GM21825 (cell line): ENCODE results near the gene INPP4A.
"Not testable (repeated sequence)": the region's sequence is repeated elsewhere in the genome, so short reads cannot be mapped to it uniquely, and the experiment has no call there.

Experiments used
- ATAC-seq: cut with Tn5 transposase; IDR thresholded peaks from one replicate; pipeline ENCODE4 v1.9.1; 2021; ENCODE audit warnings: mild to moderate bottlenecking, moderate library complexity; ENCODE audit not compliant: unreplicated experiment

The INPP4A gene

DNA sequence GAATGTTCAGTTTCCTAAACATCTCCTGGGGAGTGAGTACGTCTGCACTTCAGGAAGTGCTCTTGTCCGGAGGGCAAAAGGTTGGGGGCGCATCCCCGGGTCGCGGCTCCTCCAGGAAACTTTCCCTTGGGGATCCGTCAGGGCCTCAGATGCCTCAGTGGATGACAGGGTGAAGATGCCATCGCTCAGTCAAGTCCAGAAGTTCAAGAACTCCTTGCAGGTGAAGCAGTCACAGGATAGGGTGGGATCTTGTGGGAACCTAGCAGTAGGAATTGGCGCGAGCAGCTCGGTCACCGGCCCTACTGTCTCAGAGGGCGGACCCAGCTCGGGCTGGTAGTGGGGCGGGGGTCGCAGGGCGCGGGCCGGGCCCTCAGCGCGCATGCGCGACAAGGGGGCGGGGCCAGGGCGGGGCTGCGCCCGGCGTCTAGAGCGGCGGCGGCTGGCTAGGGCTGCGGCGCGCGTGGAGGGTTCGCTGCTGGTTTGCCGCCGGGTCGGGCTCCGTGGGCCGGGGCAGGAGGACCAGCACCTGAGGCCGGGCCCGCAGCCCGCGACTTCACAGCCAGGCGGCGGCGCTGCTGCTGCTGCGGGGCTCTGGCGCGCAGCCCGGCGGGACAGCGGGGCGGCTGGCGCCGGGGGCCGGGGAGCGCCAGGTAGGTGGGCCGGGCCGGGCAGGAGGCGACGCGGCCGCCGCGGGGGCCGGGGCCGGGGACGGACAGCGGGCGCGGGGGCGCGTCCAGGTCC is at the start of gene INPP4A:
Gene INPP4A (plus strand): TSS at position 423 of the 741 bp plus-strand sequence. CDS start 75,191 bp downstream, outside the sequence.
- peak; percentile 75 for ATAC-seq

- ATAC-seq = no peak
Observed at GRCh38 chr2:98395977-98396376, 48.7 kb upstream of the INPP4A start.

GRCh38 chr2:98396745-98397355 is 47.8 kb upstream of the INPP4A start:
- ATAC-seq = no peak

- no peak for ATAC-seq
Observed at GRCh38 chr2:98399140-98399539, 45.5 kb upstream of the INPP4A start.

DNA sequence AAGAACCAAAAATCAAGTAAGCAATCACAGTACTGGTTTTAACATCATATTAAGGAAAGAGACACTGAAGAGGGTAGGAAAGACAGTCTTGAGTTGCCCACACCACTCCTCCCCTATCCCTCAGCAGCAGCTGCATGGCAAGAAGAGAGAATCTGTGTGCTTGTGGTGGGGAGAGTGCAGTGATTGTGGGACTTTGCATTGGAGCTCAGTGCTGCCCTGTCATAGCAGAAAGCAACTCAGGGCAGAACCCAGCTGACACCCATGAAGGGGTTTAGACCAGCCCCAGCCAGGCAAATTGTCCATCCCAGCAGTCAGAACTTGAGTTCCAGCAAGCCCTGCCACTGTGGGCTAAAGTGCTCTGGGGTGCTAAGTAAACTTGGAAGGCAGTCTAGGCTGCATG is 40.8 kb upstream of the INPP4A start:
- no peak for ATAC-seq

- no peak for ATAC-seq
Observed at GRCh38 chr2:98404556-98405250, 40.0 kb upstream of the INPP4A start.

DNA sequence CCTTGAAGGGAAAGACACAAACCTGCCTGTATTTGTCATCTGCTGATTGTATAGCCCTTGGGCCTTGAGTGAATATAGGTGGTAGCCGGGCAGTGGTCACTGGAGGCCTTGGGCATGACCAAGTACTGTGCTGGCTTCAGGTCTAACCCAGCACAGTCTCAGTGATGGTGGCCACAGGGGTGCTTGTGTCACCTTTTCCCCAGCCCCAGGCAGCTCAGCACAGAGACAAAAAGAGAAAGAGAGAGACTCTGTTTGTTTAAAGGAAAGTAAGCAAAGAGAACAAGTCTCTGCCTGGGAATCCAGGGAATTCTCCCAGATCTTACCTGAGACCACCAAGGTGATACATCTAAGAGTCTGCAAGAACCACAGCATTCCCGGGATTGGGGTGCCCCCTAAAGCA is 39.4 kb upstream of the INPP4A start:
- no peak for ATAC-seq

DNA sequence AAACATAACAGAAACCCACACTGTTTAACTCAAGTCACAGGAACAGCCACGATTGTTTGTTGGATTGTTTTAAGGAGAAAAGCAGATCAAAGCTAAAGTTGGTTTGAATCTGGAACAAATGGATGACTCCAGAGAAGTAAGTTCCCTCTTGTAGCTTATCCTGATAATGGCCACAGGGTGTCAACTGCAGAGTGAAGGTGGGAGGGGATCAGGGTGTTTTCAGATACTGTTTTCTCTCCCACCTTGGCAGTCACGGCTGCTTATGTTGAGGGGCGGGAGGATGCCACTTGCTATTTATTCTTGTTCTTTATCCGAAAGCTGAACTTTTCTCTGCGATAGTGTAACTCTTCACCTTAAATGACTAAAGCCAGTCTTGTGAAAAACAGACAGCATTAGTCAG is 36.5 kb upstream of the INPP4A start:
- ATAC-seq = no peak

DNA sequence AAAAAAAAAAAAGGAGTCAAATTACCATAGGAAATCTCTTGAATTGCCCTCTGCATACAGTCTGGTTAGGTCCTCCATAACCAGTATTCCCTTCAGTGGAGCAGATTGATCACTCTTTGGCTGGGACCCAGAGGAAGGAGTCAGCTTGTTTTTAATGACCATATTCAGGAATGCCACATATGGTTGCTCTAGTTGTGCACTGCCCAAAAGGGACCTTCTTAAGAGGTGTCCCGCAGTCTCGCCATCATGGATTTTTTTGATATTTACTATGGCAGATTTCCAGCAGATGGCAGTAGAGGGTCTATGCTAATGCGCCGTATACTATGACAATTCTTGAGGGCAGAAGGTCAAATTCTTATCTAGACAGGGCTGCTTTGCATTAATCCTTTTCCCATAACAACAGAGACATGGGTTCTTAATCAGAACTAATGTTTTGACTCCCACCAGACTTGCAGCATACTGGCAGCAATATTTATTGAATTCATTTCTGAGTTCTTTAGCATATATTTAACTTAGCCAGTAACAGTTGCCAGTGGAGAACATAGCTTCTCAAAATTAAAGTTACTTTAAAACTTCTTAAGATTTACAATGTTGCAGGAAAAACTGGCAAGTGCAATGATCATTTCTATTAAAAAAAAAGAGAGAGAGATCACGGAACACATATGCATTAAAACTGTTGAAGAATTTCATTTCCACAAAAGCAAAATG is 31.8 kb upstream of the INPP4A start:
- no peak for ATAC-seq

GRCh38 chr2:98414246-98414645 is 30.4 kb upstream of the INPP4A start:
- ATAC-seq = not testable (repeated sequence)

DNA sequence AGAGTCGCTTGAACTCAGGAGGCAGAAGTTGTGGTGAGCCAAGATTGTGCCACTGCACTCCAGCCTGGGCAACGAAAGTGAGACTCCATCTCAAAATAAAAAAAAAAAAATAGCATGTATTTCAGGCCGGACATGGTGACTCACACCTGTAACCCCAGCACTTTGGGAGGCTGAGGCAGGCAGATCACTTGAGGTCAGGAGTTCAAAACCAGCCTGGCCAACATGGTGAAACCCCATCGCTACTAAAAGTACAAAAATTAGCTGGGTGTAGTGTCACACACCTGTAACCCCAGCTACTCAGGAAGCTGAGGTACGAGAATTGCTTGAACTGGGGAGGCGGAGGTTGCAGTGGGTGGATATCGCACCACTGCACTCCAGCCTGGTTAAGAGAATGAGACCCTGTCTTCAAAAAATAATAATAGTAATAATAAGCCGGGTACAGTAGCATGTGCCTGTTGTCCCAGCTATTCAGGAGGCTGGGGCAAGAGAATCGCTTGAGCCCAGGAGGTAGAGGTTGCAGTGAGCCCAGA is 28.9 kb upstream of the INPP4A start:
- not testable (repeated sequence) for ATAC-seq

- ATAC-seq = no peak
Observed at GRCh38 chr2:98416383-98417159, 28.1 kb upstream of the INPP4A start.

DNA sequence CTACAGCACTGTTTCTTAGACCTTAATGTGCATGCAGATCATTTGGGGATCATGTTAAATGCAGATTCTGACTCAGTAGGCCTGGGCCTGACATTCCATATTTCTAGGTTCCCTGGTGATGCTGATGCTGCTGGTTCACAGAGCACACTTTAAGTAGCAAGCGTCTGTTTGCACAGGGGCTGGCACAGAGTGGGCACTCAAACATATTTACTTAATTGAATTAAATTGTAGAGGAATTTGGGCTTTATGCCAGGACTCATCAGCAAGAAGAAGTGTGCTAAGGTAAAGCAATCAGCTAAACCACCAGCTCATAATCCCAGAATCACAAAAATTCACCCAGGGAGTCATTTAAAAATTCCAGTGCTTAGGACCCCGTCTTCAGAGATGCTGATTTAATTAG is 25.1 kb upstream of the INPP4A start:
- ATAC-seq = no peak

DNA sequence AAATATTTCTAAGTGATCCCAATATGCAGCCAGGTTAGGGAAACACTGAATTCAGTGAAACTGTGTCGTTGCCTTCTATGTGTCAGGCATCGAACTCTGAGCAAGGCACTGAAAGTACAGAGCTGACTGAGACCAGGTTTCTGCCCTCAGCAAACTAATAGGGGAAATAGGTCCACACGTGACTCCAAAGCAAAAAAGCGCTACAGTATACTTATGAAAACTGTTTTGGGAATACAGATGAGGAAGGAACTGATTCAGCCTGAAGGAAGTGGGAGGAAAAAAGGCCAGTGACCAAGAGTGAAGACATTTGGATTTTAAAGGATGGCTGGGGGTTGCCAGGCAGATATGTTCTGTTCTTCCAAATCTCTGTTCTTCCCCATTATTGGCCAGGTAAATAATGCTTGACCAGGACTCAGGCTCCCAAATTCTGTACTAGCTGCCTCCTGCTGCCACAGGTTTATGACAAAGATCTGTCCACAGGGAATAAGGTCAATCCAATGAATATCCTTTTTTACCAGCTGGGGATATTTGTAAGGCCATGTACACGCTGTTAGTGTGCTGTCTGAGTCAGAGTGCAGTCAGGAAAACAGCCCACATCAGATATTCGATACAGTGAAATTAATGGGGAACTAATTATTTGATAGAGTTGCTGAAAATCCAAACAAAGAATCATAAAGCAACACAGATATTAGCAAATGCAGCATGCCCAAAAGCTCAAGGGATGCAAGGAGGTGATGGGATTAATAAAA is 24.5 kb upstream of the INPP4A start:
- no peak for ATAC-seq

DNA sequence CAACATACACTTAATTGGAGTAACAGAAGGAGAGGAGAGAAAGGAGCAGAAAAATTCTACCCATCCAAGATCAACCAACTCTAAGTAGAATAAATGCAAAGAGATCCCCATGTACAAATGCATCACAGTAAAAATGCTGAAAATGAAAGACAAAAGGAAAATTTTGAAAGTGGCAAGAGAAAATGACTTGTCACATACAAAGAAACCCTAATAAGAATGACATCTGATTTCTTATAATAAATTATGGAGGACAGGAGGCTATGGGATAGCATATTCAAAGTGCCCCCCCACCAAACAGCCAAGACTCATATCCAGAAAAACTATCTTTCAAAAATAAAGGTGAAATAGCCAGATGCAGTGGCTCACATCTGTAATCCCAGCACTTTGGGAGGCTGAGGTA is 22.2 kb upstream of the INPP4A start:
- no peak for ATAC-seq

DNA sequence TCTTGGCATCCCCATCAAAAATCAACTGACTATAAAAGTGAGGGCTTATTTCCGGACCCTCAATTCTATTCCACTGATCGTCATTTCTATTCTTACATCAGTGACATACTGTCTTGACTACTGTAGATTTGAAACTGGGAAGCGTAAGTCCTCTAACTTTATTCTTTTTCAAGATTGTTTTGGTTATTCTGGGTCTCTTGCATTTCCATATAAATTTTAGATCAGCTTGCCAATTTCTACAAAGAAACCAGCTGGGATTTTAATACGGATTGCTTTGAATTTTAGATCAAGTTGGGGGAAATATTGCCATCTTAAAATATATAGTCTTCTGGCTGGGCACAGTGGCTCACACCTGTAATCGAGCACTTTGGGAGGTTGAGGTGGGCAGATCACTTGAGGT is 17.9 kb upstream of the INPP4A start:
- ATAC-seq = no peak

GRCh38 chr2:98432145-98432544 is 12.5 kb upstream of the INPP4A start:
- no peak for ATAC-seq

GRCh38 chr2:98433363-98433964 is 11.2 kb upstream of the INPP4A start:
- ATAC-seq = no peak

- ATAC-seq = no peak
Observed at GRCh38 chr2:98434492-98434891, 10.2 kb upstream of the INPP4A start.
